ENCODE data around the gene DLD. TPM values are rescaled to one million over a fixed set of nuclear protein-coding genes. Genes with fewer than 3 reads are reported as not detected.
A peak's percentile ranks its signal among the peaks of the same experiment; 100 is the strongest.

The DLD gene
- total and polyA plus RNA-seq, 2 of the 13 experiments (the other 11 are each of a cell fraction or from before 2014, with no cell fraction given): 56.8 to 95.2 TPM

- peak; percentile 37; the same call in 1 of the 2 replicates for TF ChIP-seq PAXIP1 (CRISPR knock-in tag; conservative IDR thresholded peaks at IDR 0.05)
- TF ChIP-seq, protein P1, sequence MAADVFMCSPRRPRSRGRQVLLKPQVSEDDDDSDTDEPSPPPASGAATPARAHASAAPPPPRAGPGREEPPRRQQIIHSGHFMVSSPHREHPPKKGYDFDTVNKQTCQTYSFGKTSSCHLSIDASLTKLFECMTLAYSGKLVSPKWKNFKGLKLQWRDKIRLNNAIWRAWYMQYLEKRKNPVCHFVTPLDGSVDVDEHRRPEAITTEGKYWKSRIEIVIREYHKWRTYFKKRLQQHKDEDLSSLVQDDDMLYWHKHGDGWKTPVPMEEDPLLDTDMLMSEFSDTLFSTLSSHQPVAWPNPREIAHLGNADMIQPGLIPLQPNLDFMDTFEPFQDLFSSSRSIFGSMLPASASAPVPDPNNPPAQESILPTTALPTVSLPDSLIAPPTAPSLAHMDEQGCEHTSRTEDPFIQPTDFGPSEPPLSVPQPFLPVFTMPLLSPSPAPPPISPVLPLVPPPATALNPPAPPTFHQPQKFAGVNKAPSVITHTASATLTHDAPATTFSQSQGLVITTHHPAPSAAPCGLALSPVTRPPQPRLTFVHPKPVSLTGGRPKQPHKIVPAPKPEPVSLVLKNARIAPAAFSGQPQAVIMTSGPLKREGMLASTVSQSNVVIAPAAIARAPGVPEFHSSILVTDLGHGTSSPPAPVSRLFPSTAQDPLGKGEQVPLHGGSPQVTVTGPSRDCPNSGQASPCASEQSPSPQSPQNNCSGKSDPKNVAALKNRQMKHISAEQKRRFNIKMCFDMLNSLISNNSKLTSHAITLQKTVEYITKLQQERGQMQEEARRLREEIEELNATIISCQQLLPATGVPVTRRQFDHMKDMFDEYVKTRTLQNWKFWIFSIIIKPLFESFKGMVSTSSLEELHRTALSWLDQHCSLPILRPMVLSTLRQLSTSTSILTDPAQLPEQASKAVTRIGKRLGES (CRISPR knock-in tag; IDR thresholded peaks at IDR 0.05; ENCODE audit: borderline replicate concordance): peak; percentile 40; the same call in 1 of the 2 replicates
- TF ChIP-seq GABPB1 (CRISPR knock-in tag; IDR thresholded peaks at IDR 0.05): peak; percentile 84
- no peak; the same call in 1 of the 2 replicates for TF ChIP-seq FOXC1 (CRISPR knock-in tag; IDR thresholded peaks at IDR 0.05; ENCODE audit: borderline replicate concordance)
- TF ChIP-seq TARDBP (CRISPR knock-in tag; IDR thresholded peaks at IDR 0.05): peak; percentile 72
- no peak for TF ChIP-seq SOX6 (IDR thresholded peaks at IDR 0.05)
- TF ChIP-seq SOX6 (CRISPR knock-in tag; IDR thresholded peaks at IDR 0.05): peak; percentile 61; the same call in 1 of the 2 replicates
- no peak; the same call in 1 of the 2 replicates for TF ChIP-seq ZFP41 (CRISPR knock-in tag; IDR thresholded peaks at IDR 0.05; ENCODE audit: borderline replicate concordance)
- TF ChIP-seq ATF7 (IDR thresholded peaks at IDR 0.05): no peak
- no peak for TF ChIP-seq ATF7 (CRISPR knock-in tag; IDR thresholded peaks at IDR 0.05)
- no peak for TF ChIP-seq ATM (IDR thresholded peaks at IDR 0.05; ENCODE audit: borderline replicate concordance)
- TF ChIP-seq HOXA5 (CRISPR knock-in tag; IDR thresholded peaks at IDR 0.05): peak; percentile 39; the same call in 1 of the 2 replicates
- TF ChIP-seq ZNF614 (CRISPR knock-in tag; IDR thresholded peaks at IDR 0.05; ENCODE audit: borderline replicate concordance): peak; percentile 76; the same call in 1 of the 2 replicates
- TF ChIP-seq KDM5B (CRISPR knock-in tag; IDR thresholded peaks at IDR 0.05; ENCODE audit: borderline replicate concordance): peak; percentile 84; the same call in 1 of the 2 replicates
- TF ChIP-seq, protein P2, sequence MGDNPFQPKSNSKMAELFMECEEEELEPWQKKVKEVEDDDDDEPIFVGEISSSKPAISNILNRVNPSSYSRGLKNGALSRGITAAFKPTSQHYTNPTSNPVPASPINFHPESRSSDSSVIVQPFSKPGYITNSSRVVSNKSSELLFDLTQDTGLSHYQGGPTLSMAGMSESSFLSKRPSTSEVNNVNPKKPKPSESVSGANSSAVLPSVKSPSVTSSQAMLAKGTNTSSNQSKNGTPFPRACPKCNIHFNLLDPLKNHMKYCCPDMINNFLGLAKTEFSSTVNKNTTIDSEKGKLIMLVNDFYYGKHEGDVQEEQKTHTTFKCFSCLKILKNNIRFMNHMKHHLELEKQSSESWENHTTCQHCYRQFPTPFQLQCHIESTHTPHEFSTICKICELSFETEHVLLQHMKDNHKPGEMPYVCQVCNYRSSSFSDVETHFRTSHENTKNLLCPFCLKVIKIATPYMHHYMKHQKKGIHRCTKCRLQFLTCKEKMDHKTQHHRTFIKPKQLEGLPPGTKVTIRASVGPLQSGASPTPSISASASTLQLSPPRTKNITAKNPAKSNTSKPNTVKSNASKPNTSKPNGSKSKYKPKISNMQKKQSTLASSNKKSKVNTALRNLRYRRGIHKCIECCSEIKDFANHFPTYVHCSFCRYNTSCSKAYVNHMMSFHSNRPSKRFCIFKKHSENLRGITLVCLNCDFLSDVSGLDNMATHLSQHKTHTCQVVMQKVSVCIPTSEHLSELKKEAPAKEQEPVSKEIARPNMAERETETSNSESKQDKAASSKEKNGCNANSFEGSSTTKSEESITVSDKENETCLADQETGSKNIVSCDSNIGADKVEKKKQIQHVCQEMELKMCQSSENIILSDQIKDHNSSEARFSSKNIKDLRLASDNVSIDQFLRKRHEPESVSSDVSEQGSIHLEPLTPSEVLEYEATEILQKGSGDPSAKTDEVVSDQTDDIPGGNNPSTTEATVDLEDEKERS (CRISPR knock-in tag; IDR thresholded peaks at IDR 0.05): peak; percentile 70; the same call in 1 of the 2 replicates
Measured at GRCh38 chr7:107890962-107891635, at the start of gene DLD (continued).

Data from HepG2 (cell line).